LHCN-M2 (cell line): ENCODE measurements around the gene COPRS. TPM values are rescaled to one million over a fixed set of nuclear protein-coding genes. Genes with fewer than 3 reads are reported as not detected.

Source experiments
- DNase-seq: peaks from one replicate; pipeline ENCODE4 v3.0.0-alpha.2; 2012; ENCODE audit warnings: low read depth
- total RNA-seq: library from RNA; depleted of rRNA; stranded (reverse); fragments of >200 nt; gene quantifications from 2 replicates; pipeline ENCODE4 v1.2.3, GENCODE V29; 2014; rRNA removed

Gene COPRS
- total RNA-seq, 1 experiment from 2014 or later: 131 TPM

DNA sequence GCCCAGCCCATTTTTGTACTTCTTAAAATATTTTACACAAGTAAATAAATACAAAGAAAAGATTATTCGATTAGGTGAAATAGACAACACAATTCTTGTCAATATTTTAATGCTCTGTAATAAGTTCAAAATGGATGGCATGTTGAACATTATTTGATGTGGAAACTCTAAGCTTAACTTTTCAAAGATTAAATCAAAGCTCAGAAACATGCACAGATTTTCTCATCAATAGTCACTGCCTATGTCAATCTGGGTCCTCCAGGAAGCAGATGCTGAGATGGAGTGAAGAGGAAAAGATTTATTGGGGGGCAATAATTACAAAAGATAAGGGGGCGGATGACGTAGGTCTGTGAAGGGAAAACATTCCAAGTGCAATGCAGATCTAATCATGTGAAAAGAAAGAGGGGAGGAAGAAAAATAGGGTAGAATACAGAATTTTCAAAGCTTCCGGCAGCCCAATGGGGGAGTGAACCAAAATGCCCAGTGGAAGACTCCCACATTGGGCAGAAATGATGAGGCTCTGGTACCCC, 50.5 kb downstream of the COPRS start:
- DNase-seq: no peak

DNA sequence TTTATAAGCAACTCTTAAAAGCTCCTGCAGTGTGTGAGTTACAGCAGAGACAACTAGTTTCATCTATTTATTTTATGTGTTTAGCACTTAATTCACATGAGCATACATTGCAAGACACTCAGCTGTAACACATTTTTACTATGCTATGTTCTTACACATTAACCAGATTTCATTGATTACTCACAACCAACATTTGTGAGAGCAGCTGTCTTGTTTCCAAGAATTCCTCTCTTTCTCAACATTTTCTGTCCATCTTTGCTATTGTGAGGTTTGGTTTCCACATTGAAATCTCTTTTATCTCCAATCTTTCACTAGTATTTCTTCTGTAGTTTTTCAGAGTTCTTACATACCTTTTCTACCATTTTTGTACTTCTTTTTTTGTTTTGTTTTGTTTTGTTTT, 51.2 kb downstream of the COPRS start:
- DNase-seq: peak; percentile 41

DNA sequence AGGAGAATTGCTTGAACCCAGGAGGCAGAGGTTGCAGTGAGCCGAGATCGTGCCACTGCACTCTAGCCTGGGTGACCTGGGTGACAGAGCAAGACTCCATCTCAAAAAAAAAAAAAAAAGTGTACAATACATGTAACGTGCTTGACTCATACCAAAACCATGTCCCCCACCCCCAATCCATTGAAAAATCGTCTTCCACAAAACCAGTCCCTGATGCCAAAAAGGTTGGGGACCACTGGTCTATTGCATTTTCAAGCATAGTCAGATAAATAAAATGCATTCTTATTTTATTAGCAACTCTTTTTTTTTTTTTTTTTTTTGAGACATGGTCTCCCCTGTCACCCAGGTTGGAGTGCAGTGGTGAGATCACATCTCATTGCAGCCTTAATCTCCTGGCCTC, 52.1 kb downstream of the COPRS start:
- DNase-seq: no peak

DNA sequence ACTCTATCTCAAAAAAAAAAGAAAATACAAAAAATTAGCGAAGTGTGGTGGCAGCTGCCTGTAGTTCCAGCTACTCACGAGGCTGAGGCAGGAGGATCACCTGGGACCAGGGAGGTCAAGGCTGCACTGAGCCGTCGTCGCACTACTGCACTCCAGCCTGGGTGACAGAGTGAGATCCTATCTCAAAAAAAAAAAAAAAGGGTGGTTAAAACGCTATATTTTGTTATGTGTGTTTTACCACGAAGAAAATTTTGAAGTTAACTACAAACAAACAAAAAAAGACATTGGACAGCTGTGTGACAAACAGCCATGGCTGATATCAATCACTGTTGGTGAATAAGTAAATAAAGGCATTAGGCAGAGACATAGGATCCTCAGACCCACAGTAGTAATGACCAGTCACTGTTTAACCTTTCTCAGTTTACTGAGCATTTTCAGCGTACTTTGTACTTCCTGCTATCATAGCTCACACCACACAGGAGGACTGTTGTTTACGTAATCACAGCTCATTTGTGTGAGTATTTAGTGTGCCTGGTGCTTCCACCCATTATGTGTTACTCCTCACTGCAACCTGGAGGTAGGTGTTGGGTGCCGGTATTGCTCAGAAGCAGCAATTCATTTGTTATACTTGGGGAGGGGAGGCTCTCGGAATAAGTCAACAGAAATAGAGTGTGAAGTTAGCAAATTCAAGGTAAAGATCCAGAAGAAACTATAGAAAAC, 55.4 kb downstream of the COPRS start:
- no peak for DNase-seq

DNA sequence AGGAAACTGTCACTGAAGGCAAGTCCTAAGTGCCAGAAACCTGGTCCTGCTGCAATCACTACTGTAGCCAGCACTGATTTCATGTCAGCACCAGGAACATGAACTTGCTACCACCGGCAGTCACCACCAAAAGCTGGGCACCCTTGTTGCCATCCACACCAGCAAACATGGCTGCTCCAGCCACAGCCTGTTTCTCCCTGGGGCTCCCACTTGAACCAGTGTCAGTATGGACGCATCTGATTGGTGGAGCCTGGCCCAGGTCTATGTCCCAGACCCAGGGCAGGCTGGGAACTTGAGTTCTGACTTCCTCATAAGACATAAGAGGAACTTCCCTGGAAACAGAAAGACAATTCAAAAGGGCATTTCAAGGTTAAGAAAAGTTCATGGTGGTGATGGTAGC, 56.5 kb downstream of the COPRS start:
- DNase-seq: peak; percentile 24

Other genes starting within 250 kb of the COPRS start
- gene UTP6, start 42.5 kb upstream of the COPRS start, total RNA-seq: 41.7 and 42.4 TPM in 2 replicates
- gene SUZ12, start 77.8 kb upstream of the COPRS start, total RNA-seq: 15.7 and 19.3 TPM in 2 replicates
- 3.6 and 8.0 TPM in 2 replicates for gene LRRC37B, start 148.1 kb upstream of the COPRS start, total RNA-seq